ENCODE measurements around the gene RAB19. TPM values are rescaled to one million over a fixed set of nuclear protein-coding genes. Genes with fewer than 3 reads are reported as not detected.

The RAB19 gene
- total RNA-seq, 1 experiment from 2014 or later: 10.8 TPM

DNA sequence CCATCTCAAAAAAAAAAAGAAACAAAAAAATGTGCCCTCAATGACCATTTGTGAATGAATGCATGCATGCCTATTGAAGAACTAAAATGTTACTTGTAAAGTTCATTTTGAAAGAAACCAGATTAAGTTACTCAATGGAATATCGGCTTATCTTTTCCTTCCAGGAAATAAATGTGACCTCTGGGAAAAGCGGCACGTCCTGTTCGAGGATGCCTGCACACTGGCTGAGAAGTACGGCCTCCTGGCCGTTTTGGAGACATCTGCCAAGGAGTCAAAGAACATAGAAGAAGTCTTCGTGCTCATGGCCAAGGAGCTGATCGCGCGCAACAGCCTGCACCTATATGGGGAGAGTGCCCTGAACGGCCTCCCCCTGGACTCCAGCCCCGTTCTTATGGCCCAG, 21.9 kb downstream of the RAB19 start:
- no peak for ATAC-seq
- no peak overlapping the region for H3K27ac Mint-ChIP-seq
- TF ChIP-seq JAZF1 (CRISPR knock-in tag; IDR thresholded peaks at IDR 0.05) (no peak), FOXP1 (CRISPR knock-in tag; IDR thresholded peaks at IDR 0.05; ENCODE audit: borderline replicate concordance) (no peak), GABPB1 (CRISPR knock-in tag; IDR thresholded peaks at IDR 0.05) (no peak), ZNF416 (CRISPR knock-in tag; IDR thresholded peaks at IDR 0.05) (no peak), TP53 (CRISPR knock-in tag; IDR thresholded peaks at IDR 0.05) (no peak), GRHL2 (CRISPR knock-in tag; IDR thresholded peaks at IDR 0.05; ENCODE audit: insufficient replicate concordance, severe bottlenecking) (no peak)
- no peaks in the 10 kb centered on the region for H3K9me3 Mint-ChIP-seq
- peaks cover 14% of the 10 kb centered on the region for H3K36me3 Mint-ChIP-seq
- ChIA-PET CTCF (no interaction called here), POLR2A (no interaction called here)
- no peaks in the 10 kb centered on the region for H3K4me1 Mint-ChIP-seq
- no peaks in the 10 kb centered on the region for H3K27me3 Mint-ChIP-seq (ENCODE audit: low read depth)
- no peak for DNase-seq (ENCODE audit: low spot score)
- H3K4me3 Mint-ChIP-seq: no peak overlapping the region

DNA sequence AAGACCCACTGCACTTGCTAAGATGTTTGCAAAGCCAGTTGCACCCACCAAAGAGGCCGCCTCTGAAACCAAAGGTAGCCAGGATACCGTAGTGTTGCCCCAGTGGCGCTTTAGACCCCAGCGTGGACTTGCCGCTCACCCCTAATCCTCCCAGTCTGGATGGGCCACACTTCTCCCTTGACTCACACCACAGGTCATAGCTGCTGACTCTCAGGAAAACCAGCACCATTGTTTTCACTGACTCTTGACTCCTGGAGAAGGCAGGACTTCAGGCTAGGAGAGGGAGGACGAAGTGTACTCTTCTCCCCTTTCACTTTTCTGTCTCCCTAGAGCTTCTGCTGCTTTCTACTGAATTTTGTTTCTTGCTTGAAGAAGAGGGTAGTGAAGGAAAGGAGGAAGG, 22.3 kb downstream of the RAB19 start:
- no peaks in the 10 kb centered on the region for H3K9me3 Mint-ChIP-seq
- H3K4me3 Mint-ChIP-seq: no peak overlapping the region
- no peaks in the 10 kb centered on the region for H3K4me1 Mint-ChIP-seq
- TF ChIP-seq, protein P1, sequence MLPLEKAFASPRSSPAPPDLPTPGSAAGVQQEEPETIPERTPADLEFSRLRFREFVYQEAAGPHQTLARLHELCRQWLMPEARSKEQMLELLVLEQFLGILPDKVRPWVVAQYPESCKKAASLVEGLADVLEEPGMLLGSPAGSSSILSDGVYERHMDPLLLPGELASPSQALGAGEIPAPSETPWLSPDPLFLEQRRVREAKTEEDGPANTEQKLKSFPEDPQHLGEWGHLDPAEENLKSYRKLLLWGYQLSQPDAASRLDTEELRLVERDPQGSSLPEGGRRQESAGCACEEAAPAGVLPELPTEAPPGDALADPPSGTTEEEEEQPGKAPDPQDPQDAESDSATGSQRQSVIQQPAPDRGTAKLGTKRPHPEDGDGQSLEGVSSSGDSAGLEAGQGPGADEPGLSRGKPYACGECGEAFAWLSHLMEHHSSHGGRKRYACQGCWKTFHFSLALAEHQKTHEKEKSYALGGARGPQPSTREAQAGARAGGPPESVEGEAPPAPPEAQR (CRISPR knock-in tag; IDR thresholded peaks at IDR 0.05): no peak
- TF ChIP-seq, protein P2, sequence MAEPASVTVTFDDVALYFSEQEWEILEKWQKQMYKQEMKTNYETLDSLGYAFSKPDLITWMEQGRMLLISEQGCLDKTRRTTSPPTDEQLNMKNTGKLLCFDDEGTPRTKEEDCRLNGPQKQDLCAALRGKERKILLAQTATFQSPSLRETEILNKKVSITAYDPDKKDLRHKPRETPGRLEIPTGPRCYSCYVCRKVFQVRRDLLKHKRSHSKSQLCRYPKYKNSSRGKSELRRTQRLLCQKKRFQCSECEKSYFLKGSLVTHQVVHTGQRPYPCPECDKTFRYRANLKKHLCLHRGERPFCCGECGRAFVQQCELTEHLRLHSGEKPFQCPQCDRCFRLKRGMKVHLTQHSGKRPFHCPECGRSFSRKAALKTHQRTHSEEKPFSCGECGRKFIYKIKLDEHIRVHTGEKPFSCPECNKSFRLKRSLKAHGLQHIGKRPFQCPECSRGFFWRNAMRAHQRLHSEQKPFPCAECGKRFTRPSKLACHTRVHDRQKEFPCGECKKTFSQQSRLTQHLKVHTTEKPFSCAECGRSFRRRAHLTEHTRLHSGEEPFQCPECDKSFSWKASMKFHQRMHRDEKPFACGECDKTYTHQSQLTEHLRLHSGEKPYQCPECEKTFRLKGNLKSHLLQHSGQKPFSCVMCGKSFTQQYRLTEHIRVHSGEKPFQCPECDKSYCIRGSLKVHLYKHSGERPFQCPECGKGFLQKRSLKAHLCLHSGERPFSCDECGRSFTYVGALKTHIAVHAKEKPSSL (CRISPR knock-in tag; conservative IDR thresholded peaks at IDR 0.05): no peak
- TF ChIP-seq ZNF416 (CRISPR knock-in tag; IDR thresholded peaks at IDR 0.05): no peak
- no peak for TF ChIP-seq EMX1 (CRISPR knock-in tag; IDR thresholded peaks at IDR 0.05)
- TF ChIP-seq, protein P3, sequence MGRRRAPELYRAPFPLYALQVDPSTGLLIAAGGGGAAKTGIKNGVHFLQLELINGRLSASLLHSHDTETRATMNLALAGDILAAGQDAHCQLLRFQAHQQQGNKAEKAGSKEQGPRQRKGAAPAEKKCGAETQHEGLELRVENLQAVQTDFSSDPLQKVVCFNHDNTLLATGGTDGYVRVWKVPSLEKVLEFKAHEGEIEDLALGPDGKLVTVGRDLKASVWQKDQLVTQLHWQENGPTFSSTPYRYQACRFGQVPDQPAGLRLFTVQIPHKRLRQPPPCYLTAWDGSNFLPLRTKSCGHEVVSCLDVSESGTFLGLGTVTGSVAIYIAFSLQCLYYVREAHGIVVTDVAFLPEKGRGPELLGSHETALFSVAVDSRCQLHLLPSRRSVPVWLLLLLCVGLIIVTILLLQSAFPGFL (CRISPR knock-in tag; IDR thresholded peaks at IDR 0.05; ENCODE audit: borderline replicate concordance): no peak
- no peak for TF ChIP-seq ESRRA (CRISPR knock-in tag; IDR thresholded peaks at IDR 0.05; ENCODE audit: borderline replicate concordance)
- TF ChIP-seq ZNF317 (CRISPR knock-in tag; IDR thresholded peaks at IDR 0.05; ENCODE audit: borderline replicate concordance, low read depth): no peak
- TF ChIP-seq, protein P4, sequence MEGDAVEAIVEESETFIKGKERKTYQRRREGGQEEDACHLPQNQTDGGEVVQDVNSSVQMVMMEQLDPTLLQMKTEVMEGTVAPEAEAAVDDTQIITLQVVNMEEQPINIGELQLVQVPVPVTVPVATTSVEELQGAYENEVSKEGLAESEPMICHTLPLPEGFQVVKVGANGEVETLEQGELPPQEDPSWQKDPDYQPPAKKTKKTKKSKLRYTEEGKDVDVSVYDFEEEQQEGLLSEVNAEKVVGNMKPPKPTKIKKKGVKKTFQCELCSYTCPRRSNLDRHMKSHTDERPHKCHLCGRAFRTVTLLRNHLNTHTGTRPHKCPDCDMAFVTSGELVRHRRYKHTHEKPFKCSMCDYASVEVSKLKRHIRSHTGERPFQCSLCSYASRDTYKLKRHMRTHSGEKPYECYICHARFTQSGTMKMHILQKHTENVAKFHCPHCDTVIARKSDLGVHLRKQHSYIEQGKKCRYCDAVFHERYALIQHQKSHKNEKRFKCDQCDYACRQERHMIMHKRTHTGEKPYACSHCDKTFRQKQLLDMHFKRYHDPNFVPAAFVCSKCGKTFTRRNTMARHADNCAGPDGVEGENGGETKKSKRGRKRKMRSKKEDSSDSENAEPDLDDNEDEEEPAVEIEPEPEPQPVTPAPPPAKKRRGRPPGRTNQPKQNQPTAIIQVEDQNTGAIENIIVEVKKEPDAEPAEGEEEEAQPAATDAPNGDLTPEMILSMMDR (IDR thresholded peaks at IDR 0.05): no peak
- no peak for TF ChIP-seq OVOL2 (CRISPR knock-in tag; IDR thresholded peaks at IDR 0.05; ENCODE audit: borderline replicate concordance)
- no peak for TF ChIP-seq ZNF263 (CRISPR knock-in tag; IDR thresholded peaks at IDR 0.05; ENCODE audit: low read depth)
- TF ChIP-seq, protein P5, sequence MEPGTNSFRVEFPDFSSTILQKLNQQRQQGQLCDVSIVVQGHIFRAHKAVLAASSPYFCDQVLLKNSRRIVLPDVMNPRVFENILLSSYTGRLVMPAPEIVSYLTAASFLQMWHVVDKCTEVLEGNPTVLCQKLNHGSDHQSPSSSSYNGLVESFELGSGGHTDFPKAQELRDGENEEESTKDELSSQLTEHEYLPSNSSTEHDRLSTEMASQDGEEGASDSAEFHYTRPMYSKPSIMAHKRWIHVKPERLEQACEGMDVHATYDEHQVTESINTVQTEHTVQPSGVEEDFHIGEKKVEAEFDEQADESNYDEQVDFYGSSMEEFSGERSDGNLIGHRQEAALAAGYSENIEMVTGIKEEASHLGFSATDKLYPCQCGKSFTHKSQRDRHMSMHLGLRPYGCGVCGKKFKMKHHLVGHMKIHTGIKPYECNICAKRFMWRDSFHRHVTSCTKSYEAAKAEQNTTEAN (CRISPR knock-in tag; IDR thresholded peaks at IDR 0.05): no peak
- no peak for TF ChIP-seq JUN (CRISPR knock-in tag; IDR thresholded peaks at IDR 0.05)
- no peak for TF ChIP-seq ELF4 (CRISPR knock-in tag; IDR thresholded peaks at IDR 0.05; ENCODE audit: low read depth)
- TF ChIP-seq, protein P6, sequence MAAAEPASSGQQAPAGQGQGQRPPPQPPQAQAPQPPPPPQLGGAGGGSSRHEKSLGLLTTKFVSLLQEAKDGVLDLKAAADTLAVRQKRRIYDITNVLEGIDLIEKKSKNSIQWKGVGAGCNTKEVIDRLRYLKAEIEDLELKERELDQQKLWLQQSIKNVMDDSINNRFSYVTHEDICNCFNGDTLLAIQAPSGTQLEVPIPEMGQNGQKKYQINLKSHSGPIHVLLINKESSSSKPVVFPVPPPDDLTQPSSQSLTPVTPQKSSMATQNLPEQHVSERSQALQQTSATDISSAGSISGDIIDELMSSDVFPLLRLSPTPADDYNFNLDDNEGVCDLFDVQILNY (CRISPR knock-in tag; IDR thresholded peaks at IDR 0.05): no peak
- TF ChIP-seq SMAD3 (CRISPR knock-in tag; IDR thresholded peaks at IDR 0.05; ENCODE audit: borderline replicate concordance): no peak
- TF ChIP-seq, protein P7, sequence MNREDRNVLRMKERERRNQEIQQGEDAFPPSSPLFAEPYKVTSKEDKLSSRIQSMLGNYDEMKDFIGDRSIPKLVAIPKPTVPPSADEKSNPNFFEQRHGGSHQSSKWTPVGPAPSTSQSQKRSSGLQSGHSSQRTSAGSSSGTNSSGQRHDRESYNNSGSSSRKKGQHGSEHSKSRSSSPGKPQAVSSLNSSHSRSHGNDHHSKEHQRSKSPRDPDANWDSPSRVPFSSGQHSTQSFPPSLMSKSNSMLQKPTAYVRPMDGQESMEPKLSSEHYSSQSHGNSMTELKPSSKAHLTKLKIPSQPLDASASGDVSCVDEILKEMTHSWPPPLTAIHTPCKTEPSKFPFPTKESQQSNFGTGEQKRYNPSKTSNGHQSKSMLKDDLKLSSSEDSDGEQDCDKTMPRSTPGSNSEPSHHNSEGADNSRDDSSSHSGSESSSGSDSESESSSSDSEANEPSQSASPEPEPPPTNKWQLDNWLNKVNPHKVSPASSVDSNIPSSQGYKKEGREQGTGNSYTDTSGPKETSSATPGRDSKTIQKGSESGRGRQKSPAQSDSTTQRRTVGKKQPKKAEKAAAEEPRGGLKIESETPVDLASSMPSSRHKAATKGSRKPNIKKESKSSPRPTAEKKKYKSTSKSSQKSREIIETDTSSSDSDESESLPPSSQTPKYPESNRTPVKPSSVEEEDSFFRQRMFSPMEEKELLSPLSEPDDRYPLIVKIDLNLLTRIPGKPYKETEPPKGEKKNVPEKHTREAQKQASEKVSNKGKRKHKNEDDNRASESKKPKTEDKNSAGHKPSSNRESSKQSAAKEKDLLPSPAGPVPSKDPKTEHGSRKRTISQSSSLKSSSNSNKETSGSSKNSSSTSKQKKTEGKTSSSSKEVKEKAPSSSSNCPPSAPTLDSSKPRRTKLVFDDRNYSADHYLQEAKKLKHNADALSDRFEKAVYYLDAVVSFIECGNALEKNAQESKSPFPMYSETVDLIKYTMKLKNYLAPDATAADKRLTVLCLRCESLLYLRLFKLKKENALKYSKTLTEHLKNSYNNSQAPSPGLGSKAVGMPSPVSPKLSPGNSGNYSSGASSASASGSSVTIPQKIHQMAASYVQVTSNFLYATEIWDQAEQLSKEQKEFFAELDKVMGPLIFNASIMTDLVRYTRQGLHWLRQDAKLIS (CRISPR knock-in tag; IDR thresholded peaks at IDR 0.05; ENCODE audit: borderline replicate concordance): no peak
- TF ChIP-seq CREM (CRISPR knock-in tag; IDR thresholded peaks at IDR 0.05): no peak
- TF ChIP-seq, protein P8, sequence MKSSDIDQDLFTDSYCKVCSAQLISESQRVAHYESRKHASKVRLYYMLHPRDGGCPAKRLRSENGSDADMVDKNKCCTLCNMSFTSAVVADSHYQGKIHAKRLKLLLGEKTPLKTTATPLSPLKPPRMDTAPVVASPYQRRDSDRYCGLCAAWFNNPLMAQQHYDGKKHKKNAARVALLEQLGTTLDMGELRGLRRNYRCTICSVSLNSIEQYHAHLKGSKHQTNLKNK (CRISPR knock-in tag; IDR thresholded peaks at IDR 0.05): no peak
- no peaks in the 10 kb centered on the region for H3K27me3 Mint-ChIP-seq (ENCODE audit: low read depth)
- ATAC-seq (no peak), DNase-seq (ENCODE audit: low spot score) (no peak)
- CTCF ChIA-PET: no interaction called here
- 0 out of 2 replicates have a peak overlapping the region, but pooled peaks have one; percentile 28 for H3K27ac Mint-ChIP-seq
- POLR2A ChIA-PET: no interaction called here
- H3K36me3 Mint-ChIP-seq: peaks cover 15% of the 10 kb centered on the region
